ENCODE results near the gene BAAT. TPM values are rescaled to one million over a fixed set of nuclear protein-coding genes. Genes with fewer than 3 reads are reported as not detected.

BAAT gene
- total and polyA plus RNA-seq, 5 donors from 2014 or later, result 0.09 to 0.15 TPM; not detected in 3

GRCh38 chr9:101398068-101398929, 13.5 kb upstream of the BAAT start, which contains the start of the genes MRPL50 and ZNF189:
Gene MRPL50, minus strand, starts transcription at chr9:101398618. Its CDS starts 26 bp downstream, at chr9:101398592.
Gene ZNF189, plus strand, starts transcription at chr9:101398851. Its CDS starts 306 bp downstream, at chr9:101399157.
- Histone ChIP-seq H3K4me3 (ENCODE audit: low read depth, low read length) (peak within 1 kb of the TSS; percentile 100), H3K27me3 (ENCODE audit: control insufficient read depth, insufficient read depth, low read length) (no peaks in the 10 kb centered on the region), H3K9me3 (ENCODE audit: control insufficient read depth in 2 of 2, low read length in 2 of 2) (peaks cover 0 to 3% of the 10 kb centered on the region in 2 experiments), H3K36me3 (ENCODE audit: control insufficient read depth, insufficient read depth, low read length) (peaks cover 43% of the 10 kb centered on the region), H3K27ac (ENCODE audit: insufficient read depth, low read length, poor library complexity, severe bottlenecking) (peak within 1 kb of the TSS; percentile 90), H3K4me1 (ENCODE audit: control insufficient read depth, insufficient read depth, low read length, poor library complexity, severe bottlenecking) (peaks cover 40% of the 10 kb centered on the region)
- Mint-ChIP-seq H3K27me3 (no peaks in the 10 kb centered on the region), H3K9me3 (peaks cover 0 to 14% (median 4%) of the 10 kb centered on the region in 7 donors), H3K4me3 (peak within 1 kb of the TSS; percentile 97 to 100 (median 98)), H3K36me3 (peaks cover 55% of the 10 kb centered on the region), H3K4me1 (peaks cover 47 to 90% (median 66%) of the 10 kb centered on the region in 4 donors), H3K27ac (peak within 1 kb of the TSS; percentile 98 to 100 (median 100))
- ATAC-seq (ENCODE audit: low read depth in 2 of 2) (peak; percentile 97 to 98), DNase-seq (peak; percentile 97 to 99 (median 97))

- Histone ChIP-seq H3K4me1 (ENCODE audit: control insufficient read depth, insufficient read depth, low read length, poor library complexity, severe bottlenecking) (peaks cover 40% of the 10 kb centered on the region), H3K36me3 (ENCODE audit: control insufficient read depth, insufficient read depth, low read length) (peaks cover 37% of the 10 kb centered on the region), H3K4me3 (ENCODE audit: low read depth, low read length) (peak overlapping the region; percentile 100), H3K9me3 (ENCODE audit: control insufficient read depth in 2 of 2, low read length in 2 of 2) (peaks cover 0 to 6% of the 10 kb centered on the region in 2 experiments), H3K27me3 (ENCODE audit: control insufficient read depth, insufficient read depth, low read length) (no peaks in the 10 kb centered on the region), H3K27ac (ENCODE audit: insufficient read depth, low read length, poor library complexity, severe bottlenecking) (peak overlapping the region; percentile 90)
- H3K9me3 Mint-ChIP-seq, result peaks cover 0 to 15% (median 4%) of the 10 kb centered on the region in 7 donors
- no peak for ATAC-seq (ENCODE audit: low read depth in 2 of 2)
- H3K4me3 Mint-ChIP-seq, result peak overlapping the region; percentile 97 to 100 (median 98)
- H3K36me3 Mint-ChIP-seq, result peaks cover 55% of the 10 kb centered on the region
- no peaks in the 10 kb centered on the region for H3K27me3 Mint-ChIP-seq
- peak overlapping the region; percentile 98 to 100 (median 100) for H3K27ac Mint-ChIP-seq
- peaks cover 45 to 89% (median 66%) of the 10 kb centered on the region in 4 donors for H3K4me1 Mint-ChIP-seq
- DNase-seq, result no peak
Observed at GRCh38 chr9:101397746-101398067, 12.9 kb upstream of the BAAT start.

- DNase-seq, result no peak
- Mint-ChIP-seq H3K9me3 (peaks cover 0 to 24% (median 4%) of the 10 kb centered on the region in 7 donors), H3K4me3 (peak overlapping the region in 3 of 4 donors; percentile 62 to 97 (median 77)), H3K4me1 (peaks cover 49 to 85% (median 56%) of the 10 kb centered on the region in 4 donors), H3K36me3 (peaks cover 50% of the 10 kb centered on the region), H3K27ac (peak overlapping the region in 1 of 3 donors; percentile 14), H3K27me3 (no peaks in the 10 kb centered on the region)
- H3K27ac ChIP-seq (ENCODE audit: insufficient read depth, low read length, poor library complexity, severe bottlenecking), result no peak overlapping the region
- no peaks in the 10 kb centered on the region for H3K27me3 ChIP-seq (ENCODE audit: control insufficient read depth, insufficient read depth, low read length)
- peaks cover 27% of the 10 kb centered on the region for H3K4me1 ChIP-seq (ENCODE audit: control insufficient read depth, insufficient read depth, low read length, poor library complexity, severe bottlenecking)
- peaks cover 27% of the 10 kb centered on the region for H3K36me3 ChIP-seq (ENCODE audit: control insufficient read depth, insufficient read depth, low read length)
- no peak for ATAC-seq (ENCODE audit: low read depth in 2 of 2)
- H3K9me3 ChIP-seq (ENCODE audit: control insufficient read depth in 2 of 2, low read length in 2 of 2), result peaks cover 0 to 6% of the 10 kb centered on the region in 2 experiments
- H3K4me3 ChIP-seq (ENCODE audit: low read depth, low read length), result peak overlapping the region; percentile 16
Observed at GRCh38 chr9:101394687-101395086, 9.9 kb upstream of the BAAT start.

GRCh38 chr9:101393135-101393534, 8.3 kb upstream of the BAAT start:
- peaks cover 49 to 73% (median 51%) of the 10 kb centered on the region in 4 donors for H3K4me1 Mint-ChIP-seq
- peaks cover 0 to 6% of the 10 kb centered on the region in 2 experiments for H3K9me3 ChIP-seq (ENCODE audit: control insufficient read depth in 2 of 2, low read length in 2 of 2)
- no peaks in the 10 kb centered on the region for H3K27me3 ChIP-seq (ENCODE audit: control insufficient read depth, insufficient read depth, low read length)
- peaks cover 19% of the 10 kb centered on the region for H3K4me1 ChIP-seq (ENCODE audit: control insufficient read depth, insufficient read depth, low read length, poor library complexity, severe bottlenecking)
- H3K27me3 Mint-ChIP-seq, result no peaks in the 10 kb centered on the region
- peaks cover 35% of the 10 kb centered on the region for H3K36me3 ChIP-seq (ENCODE audit: control insufficient read depth, insufficient read depth, low read length)
- ATAC-seq (ENCODE audit: low read depth in 2 of 2) (no peak), DNase-seq (no peak)
- no peak overlapping the region for H3K27ac Mint-ChIP-seq
- no peak overlapping the region for H3K27ac ChIP-seq (ENCODE audit: insufficient read depth, low read length, poor library complexity, severe bottlenecking)
- H3K36me3 Mint-ChIP-seq, result peaks cover 54% of the 10 kb centered on the region
- no peak overlapping the region for H3K4me3 ChIP-seq (ENCODE audit: low read depth, low read length)
- peaks cover 0 to 24% (median 4%) of the 10 kb centered on the region in 7 donors for H3K9me3 Mint-ChIP-seq
- peak overlapping the region in 2 of 4 donors; percentile 41 to 57 for H3K4me3 Mint-ChIP-seq

- Histone ChIP-seq H3K9me3 (ENCODE audit: control insufficient read depth in 2 of 2, low read length in 2 of 2) (peaks cover 7 to 8% of the 10 kb centered on the region in 2 experiments), H3K27me3 (ENCODE audit: control insufficient read depth, insufficient read depth, low read length) (no peaks in the 10 kb centered on the region), H3K4me3 (ENCODE audit: low read depth, low read length) (no peak overlapping the region), H3K4me1 (ENCODE audit: control insufficient read depth, insufficient read depth, low read length, poor library complexity, severe bottlenecking) (no peaks in the 10 kb centered on the region), H3K27ac (ENCODE audit: insufficient read depth, low read length, poor library complexity, severe bottlenecking) (peak overlapping the region; percentile 11), H3K36me3 (ENCODE audit: control insufficient read depth, insufficient read depth, low read length) (peaks cover 23% of the 10 kb centered on the region)
- no peak for ATAC-seq (ENCODE audit: low read depth in 2 of 2)
- H3K4me3 Mint-ChIP-seq, result no peak overlapping the region
- peaks cover 39% of the 10 kb centered on the region for H3K36me3 Mint-ChIP-seq
- peaks cover 0 to 28% (median 4%) of the 10 kb centered on the region in 7 donors for H3K9me3 Mint-ChIP-seq
- H3K4me1 Mint-ChIP-seq, result peaks cover 16 to 32% (median 28%) of the 10 kb centered on the region in 4 donors
- no peak overlapping the region for H3K27ac Mint-ChIP-seq
- no peak for DNase-seq
- no peaks in the 10 kb centered on the region for H3K27me3 Mint-ChIP-seq
Observed at GRCh38 chr9:101388507-101388993, 3.7 kb upstream of the BAAT start.

GRCh38 chr9:101387871-101388506, 3.2 kb upstream of the BAAT start:
- Mint-ChIP-seq H3K36me3 (peaks cover 36% of the 10 kb centered on the region), H3K4me1 (peaks cover 16 to 29% (median 27%) of the 10 kb centered on the region in 4 donors), H3K27ac (peak overlapping the region in 1 of 3 donors; percentile 48), H3K9me3 (peaks cover 0 to 23% (median 4%) of the 10 kb centered on the region in 7 donors), H3K27me3 (no peaks in the 10 kb centered on the region), H3K4me3 (peak overlapping the region in 1 of 4 donors; percentile 39)
- Histone ChIP-seq H3K4me1 (ENCODE audit: control insufficient read depth, insufficient read depth, low read length, poor library complexity, severe bottlenecking) (no peaks in the 10 kb centered on the region), H3K27me3 (ENCODE audit: control insufficient read depth, insufficient read depth, low read length) (no peaks in the 10 kb centered on the region), H3K4me3 (ENCODE audit: low read depth, low read length) (no peak overlapping the region), H3K36me3 (ENCODE audit: control insufficient read depth, insufficient read depth, low read length) (peaks cover 23% of the 10 kb centered on the region), H3K27ac (ENCODE audit: insufficient read depth, low read length, poor library complexity, severe bottlenecking) (peak overlapping the region; percentile 11), H3K9me3 (ENCODE audit: control insufficient read depth in 2 of 2, low read length in 2 of 2) (peaks cover 5 to 7% of the 10 kb centered on the region in 2 experiments)
- DNase-seq, result peak in 1 of 3 donors; percentile 46
- peak; percentile 67 to 75 for ATAC-seq (ENCODE audit: low read depth in 2 of 2)

- H3K27ac Mint-ChIP-seq, result no peak overlapping the region
- DNase-seq (no peak), ATAC-seq (ENCODE audit: low read depth in 2 of 2) (no peak)
- H3K27me3 ChIP-seq (ENCODE audit: control insufficient read depth, insufficient read depth, low read length), result no peaks in the 10 kb centered on the region
- peaks cover 2% of the 10 kb centered on the region for H3K27me3 Mint-ChIP-seq
- peaks cover under 1 to 11% (median 6%) of the 10 kb centered on the region in 7 donors for H3K9me3 Mint-ChIP-seq
- H3K4me3 Mint-ChIP-seq, result no peak overlapping the region
- H3K4me3 ChIP-seq (ENCODE audit: low read depth, low read length), result no peak overlapping the region
- H3K4me1 ChIP-seq (ENCODE audit: control insufficient read depth, insufficient read depth, low read length, poor library complexity, severe bottlenecking), result no peaks in the 10 kb centered on the region
- H3K27ac ChIP-seq (ENCODE audit: insufficient read depth, low read length, poor library complexity, severe bottlenecking), result no peak overlapping the region
- H3K4me1 Mint-ChIP-seq, result peaks cover 0 to 7% (median 4%) of the 10 kb centered on the region in 4 donors
- H3K9me3 ChIP-seq (ENCODE audit: control insufficient read depth in 2 of 2, low read length in 2 of 2), result peaks cover 3 to 7% of the 10 kb centered on the region in 2 experiments
- H3K36me3 Mint-ChIP-seq, result peaks cover 6% of the 10 kb centered on the region
- H3K36me3 ChIP-seq (ENCODE audit: control insufficient read depth, insufficient read depth, low read length), result peaks cover 1% of the 10 kb centered on the region
Observed at GRCh38 chr9:101383361-101383760, 1.4 kb downstream of the BAAT start.
